NCI-H69 (cell line): ENCODE results near the gene KRTAP1-1.
"Not testable (repeated sequence)": the region's sequence is repeated elsewhere in the genome, so short reads cannot be mapped to it uniquely, and the experiment has no call there.

Experiments used
- DNase-seq: peaks from one replicate; lab custom pipeline; 2025; lab: John Stamatoyannopoulos, UW

KRTAP1-1 gene

GRCh38 chr17:41055130-41055529, 13.9 kb upstream of the KRTAP1-1 start, which contains the start of gene KRTAP2-2:
KRTAP2-2 (minus strand) TSS chr17:41055230; CDS start chr17:41055211, 19 bp downstream.
- DNase-seq: not testable (repeated sequence)

GRCh38 chr17:41054556-41054955, 13.3 kb upstream of the KRTAP1-1 start:
- not testable (repeated sequence) for DNase-seq

GRCh38 chr17:41054025-41054424, 12.8 kb upstream of the KRTAP1-1 start:
- DNase-seq: no peak

GRCh38 chr17:41052566-41052965, 11.3 kb upstream of the KRTAP1-1 start:
- no peak for DNase-seq

- no peak for DNase-seq
These were observed 7.9 kb upstream of the KRTAP1-1 start for GRCh38 chr17:41049110-41049509.

GRCh38 chr17:41048441-41048840, 7.2 kb upstream of the KRTAP1-1 start:
- no peak for DNase-seq

- DNase-seq: peak; percentile 30
These were observed 5.7 kb upstream of the KRTAP1-1 start, which contains the start of gene KRTAP2-1 for GRCh38 chr17:41046735-41047465. KRTAP2-1 (minus strand) TSS chr17:41047316; CDS start chr17:41047267, 49 bp downstream.

GRCh38 chr17:41042953-41043352, 1.7 kb upstream of the KRTAP1-1 start:
- DNase-seq: no peak

- DNase-seq: no peak
These were observed 3.3 kb downstream of the KRTAP1-1 start for GRCh38 chr17:41037853-41038350.

- peak; percentile 86 for DNase-seq
These were observed 6.8 kb downstream of the KRTAP1-1 start, which contains the start of gene KRTAP1-3 for GRCh38 chr17:41034346-41034935. KRTAP1-3 (minus strand) TSS chr17:41034874; CDS start chr17:41034821, 53 bp downstream.

GRCh38 chr17:41029633-41030245, 11.5 kb downstream of the KRTAP1-1 start, which contains the start of gene KRTAP1-4:
KRTAP1-4 (minus strand) TSS chr17:41030195; CDS start chr17:41030078, 117 bp downstream.
- DNase-seq: peak; percentile 53

- peak; percentile 38 for DNase-seq
These were observed 14.4 kb downstream of the KRTAP1-1 start, which contains the start of gene KRTAP1-5 for GRCh38 chr17:41026715-41027471. KRTAP1-5 (minus strand) TSS chr17:41027208; CDS start chr17:41027155, 53 bp downstream.

GRCh38 chr17:41024697-41025096, 16.6 kb downstream of the KRTAP1-1 start:
- no peak for DNase-seq

- peak; percentile 38 for DNase-seq
These were observed 20.9 kb downstream of the KRTAP1-1 start for GRCh38 chr17:41020336-41020735.

GRCh38 chr17:41019415-41019814, 21.8 kb downstream of the KRTAP1-1 start:
- DNase-seq: no peak

- DNase-seq: no peak
These were observed 22.7 kb downstream of the KRTAP1-1 start for GRCh38 chr17:41018541-41018940.

GRCh38 chr17:41016578-41017215, 24.6 kb downstream of the KRTAP1-1 start:
- DNase-seq: no peak

GRCh38 chr17:41015454-41015853, 25.8 kb downstream of the KRTAP1-1 start:
- no peak for DNase-seq

GRCh38 chr17:41013606-41014005, 27.6 kb downstream of the KRTAP1-1 start:
- peak; percentile 35 for DNase-seq

GRCh38 chr17:41013181-41013580, 28.1 kb downstream of the KRTAP1-1 start:
- DNase-seq: no peak
